Measurements from ENCODE around the gene PSME2.

PSME2 gene

GRCh38 chr14:24133735-24134134 lies 12.7 kb downstream of the PSME2 start:
- DNase-seq = no peak

DNA sequence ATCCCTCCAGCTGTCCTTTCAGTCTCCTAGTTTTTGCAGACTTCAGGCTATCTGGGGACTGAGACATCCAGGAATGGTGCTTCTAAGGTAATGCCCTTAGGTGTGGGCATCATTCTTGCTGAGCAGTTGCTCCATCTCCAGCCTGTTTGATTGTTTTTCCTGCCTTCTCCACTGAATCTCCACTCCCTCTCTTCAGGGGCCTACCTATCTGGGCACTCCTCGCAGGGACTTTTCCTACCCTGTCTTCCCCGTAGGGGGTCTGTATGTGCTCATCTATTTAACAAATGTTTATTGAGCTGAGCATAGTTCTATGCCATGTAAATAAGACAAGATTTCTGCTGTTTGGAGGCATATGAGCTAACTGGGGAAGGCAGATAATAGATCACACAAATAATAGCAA lies 13.4 kb downstream of the PSME2 start:
- DNase-seq = no peak

DNA sequence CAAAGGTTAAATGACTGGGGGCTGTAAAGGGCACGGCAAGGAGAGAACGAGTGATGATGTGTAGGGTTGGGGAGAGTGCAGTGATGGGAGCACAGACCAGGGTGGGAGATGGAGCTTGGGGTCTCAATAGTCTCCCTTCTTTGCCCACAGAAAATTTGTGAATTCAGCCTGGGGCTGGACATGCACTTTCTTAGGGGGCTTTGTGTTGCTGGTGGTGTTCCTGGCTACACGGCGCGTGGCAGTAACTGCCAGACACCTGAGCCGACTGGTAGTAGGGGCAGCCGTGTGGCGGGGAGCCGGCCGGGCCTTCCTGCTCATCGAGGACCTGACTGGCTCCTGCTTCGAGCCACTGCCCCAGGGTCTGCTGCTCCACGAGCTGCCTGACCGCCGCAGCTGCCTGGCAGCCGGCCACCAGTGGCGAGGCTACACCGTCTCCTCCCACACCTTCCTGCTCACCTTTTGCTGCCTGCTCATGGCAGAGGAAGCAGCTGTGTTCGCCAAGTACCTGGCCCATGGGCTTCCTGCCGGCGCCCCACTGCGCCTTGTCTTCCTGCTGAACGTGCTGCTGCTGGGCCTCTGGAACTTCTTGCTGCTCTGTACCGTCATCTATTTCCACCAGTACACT lies 14.2 kb downstream of the PSME2 start:
- peak in 1 of 5 experiments; percentile 10 for DNase-seq

GRCh38 chr14:24131549-24131966 lies 14.9 kb downstream of the PSME2 start:
- DNase-seq = no peak

DNA sequence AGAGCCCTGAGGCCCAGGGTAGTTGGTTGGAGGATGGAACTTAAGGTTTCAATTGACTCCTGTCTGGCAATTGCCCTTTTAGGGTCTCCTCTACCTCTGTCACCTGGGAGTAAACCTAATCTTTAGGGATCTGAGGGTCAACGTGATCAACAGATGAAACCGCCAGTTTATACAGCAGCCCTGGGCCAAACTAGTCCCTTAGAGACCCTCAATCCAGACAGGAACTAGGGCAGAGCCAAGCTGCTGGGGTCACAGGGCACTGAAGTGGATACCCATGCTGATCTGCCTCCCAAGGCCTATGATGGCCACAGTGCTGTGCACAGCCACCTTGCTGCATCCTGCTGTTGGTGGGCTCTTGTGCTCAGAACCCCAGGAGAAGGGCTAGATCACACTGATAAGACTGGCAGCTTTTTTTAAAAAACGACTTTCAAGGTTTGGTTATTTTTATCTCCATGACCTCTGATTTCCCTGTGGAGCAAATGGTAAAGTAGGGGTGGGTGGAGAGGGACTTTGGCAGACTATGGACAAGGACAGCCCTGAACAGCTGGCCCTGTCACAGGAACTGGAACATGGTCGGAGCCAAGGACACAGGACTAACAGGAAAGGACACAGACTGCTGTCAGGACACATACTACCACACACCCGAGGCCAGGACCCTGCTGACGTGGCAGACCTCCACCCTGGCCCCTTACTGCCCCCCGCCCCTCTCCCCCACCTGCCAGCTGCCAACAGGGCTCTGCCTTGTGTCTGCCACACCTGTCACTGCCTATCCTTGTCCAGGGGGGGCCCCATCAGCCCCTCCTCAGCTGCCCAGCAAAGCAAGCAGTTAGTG lies 15.5 kb downstream of the PSME2 start:
- DNase-seq = no peak

GRCh38 chr14:24130380-24130716 lies 16.1 kb downstream of the PSME2 start, which contains the start of gene FITM1:
Gene FITM1, plus strand, starts transcription at chr14:24130659. Its CDS starts 905 bp downstream, at chr14:24131564.
- no peak for DNase-seq

DNA sequence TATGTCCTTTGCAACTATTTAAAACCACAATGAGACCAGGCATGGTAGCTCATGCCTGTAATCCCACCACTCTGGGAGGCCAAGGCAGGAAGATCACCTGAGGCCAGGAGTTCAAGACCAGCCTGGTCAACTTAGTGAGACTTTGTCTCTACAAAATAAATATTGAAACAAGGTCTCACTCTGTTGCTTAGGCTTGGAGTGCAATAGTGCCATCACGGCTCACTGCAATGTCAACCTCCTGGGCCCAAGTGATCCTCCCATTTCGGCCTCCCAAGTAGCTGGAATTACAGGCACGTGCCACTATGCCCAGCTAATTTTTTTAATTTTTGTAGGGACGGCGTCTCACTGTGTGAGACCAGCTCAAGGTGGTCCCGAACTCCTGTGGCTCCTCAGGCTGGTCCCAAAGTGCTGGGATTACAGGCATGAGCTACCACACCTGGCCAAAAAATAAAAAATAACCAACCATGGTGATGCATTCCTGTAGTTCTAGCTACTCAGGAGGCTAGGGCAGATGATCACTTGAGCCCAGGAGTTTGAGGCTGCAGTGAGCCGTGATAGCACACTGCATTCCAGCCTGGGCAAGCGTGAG lies 16.9 kb downstream of the PSME2 start:
- DNase-seq = no peak

- no peak for DNase-seq
These were observed 18.7 kb downstream of the PSME2 start for GRCh38 chr14:24127673-24128072.

GRCh38 chr14:24126939-24127338 lies 19.5 kb downstream of the PSME2 start:
- DNase-seq = no peak

GRCh38 chr14:24123424-24124417 lies 22.7 kb downstream of the PSME2 start:
- no peak for DNase-seq

- no peak for DNase-seq
These were observed 23.5 kb downstream of the PSME2 start for GRCh38 chr14:24122898-24123297.

DNA sequence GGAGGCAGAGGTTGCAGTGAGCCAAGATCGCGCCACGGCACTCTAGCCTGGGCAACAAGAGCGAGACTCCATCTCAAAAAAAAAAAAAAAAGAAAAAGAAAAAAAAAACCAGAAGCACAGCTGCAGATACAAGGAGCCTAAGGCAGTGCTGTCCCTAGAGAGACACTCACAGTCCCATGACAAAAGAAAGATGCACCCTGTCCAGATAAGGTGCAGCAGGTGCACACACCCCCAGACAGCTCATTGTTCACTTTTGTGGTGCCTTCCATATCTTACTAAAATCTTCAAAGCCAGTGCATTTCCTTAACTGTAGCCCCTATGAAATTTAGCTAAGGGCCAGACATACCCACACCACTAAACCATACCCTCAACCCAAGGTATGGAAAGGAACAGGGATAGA lies 24.0 kb downstream of the PSME2 start:
- DNase-seq = no peak

- no peak for DNase-seq
These were observed 25.2 kb downstream of the PSME2 start for GRCh38 chr14:24121210-24121609.

DNA sequence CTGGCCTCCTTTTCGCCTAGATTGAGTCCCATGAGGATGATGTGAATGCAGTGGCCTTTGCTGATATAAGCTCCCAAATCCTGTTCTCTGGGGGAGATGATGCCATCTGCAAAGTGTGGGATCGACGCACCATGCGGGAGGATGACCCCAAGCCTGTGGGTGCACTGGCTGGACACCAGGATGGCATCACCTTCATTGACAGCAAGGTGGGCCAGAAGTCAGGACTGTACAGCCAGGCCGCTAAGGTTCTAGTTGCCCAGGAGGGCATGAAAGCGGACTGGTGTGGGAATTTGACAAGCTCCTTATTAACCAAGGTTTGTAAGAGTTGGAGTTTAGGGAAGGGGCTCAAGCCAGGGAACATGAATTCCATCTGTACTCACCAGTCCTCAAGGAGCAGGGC lies 26.7 kb downstream of the PSME2 start:
- no peak for DNase-seq

DNA sequence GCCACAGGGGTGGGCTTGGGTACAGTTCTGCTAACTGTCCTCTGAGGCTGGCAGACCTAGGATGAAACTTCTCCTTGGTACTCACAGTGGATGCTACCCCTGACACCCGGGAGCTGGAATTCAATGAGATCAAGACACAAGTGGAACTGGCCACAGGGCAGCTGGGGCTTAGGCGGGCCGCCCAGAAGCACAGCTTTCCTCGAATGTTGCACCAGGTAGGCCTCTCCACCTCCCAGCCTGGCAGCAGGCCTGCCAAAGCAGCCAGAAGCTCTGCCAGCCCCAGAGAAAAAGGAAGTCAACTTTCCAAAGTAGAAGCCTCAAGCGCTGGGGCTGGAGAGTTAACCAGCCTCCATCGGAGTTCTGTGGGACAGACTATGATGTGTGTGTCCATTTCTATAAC lies 29.2 kb downstream of the PSME2 start:
- DNase-seq = no peak

GRCh38 chr14:24116128-24116814 lies 30.1 kb downstream of the PSME2 start:
- DNase-seq = no peak

DNA sequence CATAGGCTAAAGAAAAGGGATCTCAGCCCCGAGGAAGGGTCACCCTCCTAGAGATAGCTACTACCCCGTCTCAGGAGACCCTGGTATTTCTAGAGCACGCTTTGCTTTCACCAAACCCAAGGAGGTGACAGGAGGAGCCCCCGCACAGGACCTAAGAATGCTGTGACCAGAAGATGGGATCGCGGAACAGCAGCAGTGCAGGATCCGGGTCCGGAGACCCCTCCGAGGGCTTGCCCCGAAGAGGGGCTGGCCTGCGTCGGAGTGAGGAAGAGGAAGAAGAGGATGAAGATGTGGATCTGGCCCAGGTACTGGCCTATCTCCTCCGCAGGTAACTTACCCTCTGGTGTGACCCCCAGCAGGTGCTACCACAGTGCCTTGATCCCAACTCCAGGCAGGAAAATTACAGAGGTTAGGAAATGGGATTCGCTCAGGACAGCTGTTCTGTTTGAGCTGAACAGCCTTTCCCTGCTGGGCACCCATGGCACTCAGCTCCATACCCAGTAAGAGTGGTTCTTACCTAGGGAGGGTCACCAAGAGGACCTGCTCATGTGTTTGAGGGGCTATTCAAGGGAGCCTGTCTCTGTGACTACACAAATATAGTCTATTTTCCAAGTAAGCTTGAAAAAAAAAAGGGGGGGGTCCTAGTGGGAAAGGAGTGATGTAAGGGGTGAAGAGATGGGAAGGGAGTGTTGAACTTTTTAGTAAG lies 30.8 kb downstream of the PSME2 start:
- DNase-seq = peak in 1 of 5 experiments; percentile 22

DNA sequence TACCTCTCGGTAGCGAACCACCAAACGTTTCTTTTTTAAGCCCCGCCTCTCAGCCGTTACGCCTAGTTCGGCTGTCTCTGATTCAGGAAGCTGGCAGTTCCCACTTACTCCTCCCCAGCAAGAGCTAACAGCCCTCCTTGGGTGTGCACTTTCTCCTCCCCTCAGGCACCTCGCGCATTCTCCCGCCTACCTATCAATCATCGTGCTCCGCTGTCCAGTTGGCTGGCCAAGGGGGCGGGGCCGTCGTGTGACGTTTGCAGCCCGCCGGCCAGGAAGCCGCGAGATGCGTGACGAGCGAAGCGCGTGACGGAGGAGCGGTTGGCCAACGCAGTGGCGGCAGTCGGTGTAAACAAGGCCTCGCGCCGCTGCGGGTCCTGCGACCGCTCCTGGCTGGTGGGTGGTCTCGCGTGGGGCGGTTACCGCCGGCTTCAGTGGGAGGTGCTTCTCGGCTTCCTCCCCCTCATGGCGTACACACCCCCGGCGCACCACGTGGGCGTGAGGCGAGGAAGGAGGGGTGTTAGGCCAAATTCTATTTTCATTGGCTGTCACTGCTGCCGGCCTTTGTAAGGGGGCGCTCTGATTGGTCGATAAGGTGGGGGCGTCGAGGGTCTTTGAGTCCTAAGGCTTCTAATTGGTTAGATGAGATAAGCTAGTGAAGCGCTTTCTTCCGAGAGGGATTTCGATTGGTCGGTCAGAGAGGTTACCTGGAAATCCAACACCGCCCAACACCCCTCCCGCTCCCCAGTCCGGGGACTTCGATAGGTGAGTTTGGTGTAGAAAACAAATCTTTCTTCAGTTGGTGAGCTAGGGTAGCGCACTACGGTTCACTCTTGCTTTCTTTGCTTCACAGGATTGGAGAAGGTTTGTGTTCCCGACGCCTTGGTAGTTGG lies 31.6 kb downstream of the PSME2 start, which contains the start of the genes DCAF11 and NRL:
Gene DCAF11, plus strand, starts transcription at position 246 of the 890 bp plus-strand sequence. CDS start 818 bp downstream, outside the sequence.
Gene NRL, minus strand, starts transcription at position 418 of the 890 bp plus-strand sequence. CDS start 32,101 bp downstream, outside the sequence.
- DNase-seq = peak; percentile 94 to 100 (median 98)

GRCh38 chr14:24113801-24114531 lies 32.4 kb downstream of the PSME2 start:
- DNase-seq = peak; percentile 37 to 91 (median 70)
